PC-3 (cell line): Measurements from ENCODE around the gene IGSF3. TPM values are rescaled to one million over a fixed set of nuclear protein-coding genes. Genes with fewer than 3 reads are reported as not detected.

Source experiments
- ATAC-seq: fragments of 200-7000 bp; cut with Tn5 transposase; 2 replicates; pipeline ENCODE4 v1.9.1; 2020; ENCODE audit warnings: mild to moderate bottlenecking, moderate library complexity
- BruUV-seq: library from RNA; stranded (reverse); fragments of 400-500 nt; replicated peaks from 2 replicates; lab custom pipeline; 2021; lab: Mats Ljungman, UMichigan
- CTCF ChIA-PET: fragments of 300-600 bp; sonication (Branson Sonifier 250); formaldehyde crosslinking; loops from one replicate; lab custom pipeline; 2022; ENCODE audit warnings: antibody characterized with exemption; lab: Charles Lee
- POLR2A ChIA-PET: fragments of 300-600 bp; sonication (Branson Sonifier 250); formaldehyde crosslinking; loops from one replicate; lab custom pipeline; 2022; ENCODE audit warnings: antibody characterized with exemption; ENCODE audit not compliant: unreplicated experiment; lab: Charles Lee
- DNase-seq: peaks from one replicate; pipeline ENCODE4 v3.0.0-alpha.2; 2015
- H2AFZ ChIP-seq: fragments of 300-600 bp; sonication (generic); 2 replicates; pipeline ENCODE4 v1.6.0; 2016; ENCODE audit warnings: antibody characterized with exemption, low read length
- H3F3A ChIP-seq: fragments of 300-600 bp; sonication (generic); one replicate; pipeline ENCODE4 v1.6.0; 2017; ENCODE audit warnings: antibody characterized with exemption, low read length, control low read depth, mild to moderate bottlenecking; ENCODE audit not compliant: unreplicated experiment
- H3K27ac ChIP-seq: fragments of 300-600 bp; sonication (generic); 2 replicates; pipeline ENCODE4 v1.5.1; 2016; ENCODE audit warnings: mild to moderate bottlenecking, low read length
- H3K27me3 ChIP-seq: fragments of 300-600 bp; sonication (generic); 2 replicates; pipeline ENCODE4 v1.6.1; 2016; ENCODE audit warnings: low read length, mixed read lengths
- H3K36me3 ChIP-seq: fragments of 300-600 bp; sonication (generic); 2 replicates; pipeline ENCODE4 v1.6.1; 2016; ENCODE audit warnings: low read depth, mixed run types, low read length, mixed read lengths
- H3K4me1 ChIP-seq: fragments of 300-600 bp; sonication (generic); 2 replicates; pipeline ENCODE4 v1.5.1; 2016; ENCODE audit warnings: low read length; ENCODE audit not compliant: insufficient read depth
- H3K4me2 ChIP-seq: fragments of 300-600 bp; sonication (generic); 2 replicates; pipeline ENCODE4 v1.6.0; 2016; ENCODE audit warnings: low read length
- H3K4me3 ChIP-seq: fragments of 300-600 bp; sonication (generic); 2 replicates; pipeline ENCODE4 v1.5.1; 2016; ENCODE audit warnings: mild to moderate bottlenecking, low read length, mixed read lengths
- H3K79me2 ChIP-seq: fragments of 300-600 bp; sonication (generic); 2 replicates; pipeline ENCODE4 v1.6.1; 2017; ENCODE audit warnings: low read length, mixed read lengths
- H3K9ac ChIP-seq: fragments of 300-600 bp; sonication (generic); 2 replicates; pipeline ENCODE4 v1.6.0; 2016; ENCODE audit warnings: mild to moderate bottlenecking, low read length
- H3K9me2 ChIP-seq: fragments of 300-600 bp; sonication (generic); replicated peaks from 2 replicates; pipeline ENCODE4 v1.6.1; 2016; ENCODE audit warnings: mixed run types, low read length, mixed read lengths
- H3K9me3 ChIP-seq: fragments of 300-600 bp; sonication (generic); 2 replicates; pipeline ENCODE4 v1.6.1; 2016; ENCODE audit warnings: low read length, mixed read lengths
- H4K20me1 ChIP-seq: fragments of 300-600 bp; sonication (generic); 2 replicates; pipeline ENCODE4 v1.6.1; 2016; ENCODE audit warnings: low read length, mixed read lengths
- EZH2 ChIP-seq: fragments of 300-600 bp; sonication (generic); IDR thresholded peaks from one replicate; pipeline ENCODE4 v1.6.1; 2017; ENCODE audit warnings: antibody characterized with exemption, mild to moderate bottlenecking, low read length; ENCODE audit not compliant: unreplicated experiment
- EZH2phosphoT487 ChIP-seq: fragments of 300-600 bp; sonication (generic); IDR thresholded peaks from 2 replicates; pipeline ENCODE4 v1.6.1; 2018; ENCODE audit warnings: mild to moderate bottlenecking, antibody characterized with exemption, low read length, borderline replicate concordance
- intact Hi-C: fragments of 100-400 bp; cut with micrococcal nuclease; formaldehyde crosslinking; loops from 2 replicates; pipeline ENCODE4 v1.9.0; 2023
- total RNA-seq: library from RNA; depleted of rRNA; stranded (reverse); fragments of >200 nt; gene quantifications from 2 replicates; pipeline ENCODE4 v1.2.3, GENCODE V29; 2014
- TF ChIP-seq, protein P1 (sequence below): fragments of 300-600 bp; sonication (generic); conservative IDR thresholded peaks from 2 replicates; pipeline ENCODE4 v1.5.1; 2017; ENCODE audit warnings: antibody characterized with exemption, low read depth, mild to moderate bottlenecking, low read length

IGSF3 gene
- total RNA-seq, 1 experiment from 2014 or later, result 15.5 TPM

DNA sequence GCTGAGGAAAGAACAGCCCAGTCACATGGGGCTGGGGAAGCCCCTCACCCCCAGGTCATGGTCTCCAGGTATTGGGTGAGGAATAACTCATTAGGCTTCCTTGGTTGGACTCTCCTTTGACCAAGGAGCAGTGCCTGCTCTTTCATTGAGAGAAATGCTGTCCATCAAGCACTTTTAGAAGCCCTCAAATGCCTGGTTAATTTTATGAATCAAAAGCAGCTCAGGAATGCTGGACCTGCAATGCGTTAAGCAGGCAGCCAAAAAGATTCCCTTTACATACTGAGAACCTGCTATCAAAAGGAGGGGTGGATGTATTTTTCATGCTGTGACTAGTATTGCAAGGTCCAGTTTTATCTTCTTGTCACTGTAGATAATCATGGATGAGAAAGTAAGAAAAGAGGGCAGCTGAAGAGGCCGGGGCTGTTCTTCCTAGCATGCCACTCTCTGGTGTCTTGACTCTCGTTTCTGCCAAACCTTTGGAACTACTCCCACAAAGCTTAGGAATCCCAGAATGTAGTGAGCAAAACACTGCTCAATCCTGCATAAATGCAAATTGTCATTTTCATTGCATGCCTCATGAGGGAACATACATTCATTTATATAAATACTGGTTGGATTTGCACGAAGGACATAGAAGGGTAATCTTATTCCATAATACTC, 94.6 kb downstream of the IGSF3 start:
- TF ChIP-seq, protein P1, sequence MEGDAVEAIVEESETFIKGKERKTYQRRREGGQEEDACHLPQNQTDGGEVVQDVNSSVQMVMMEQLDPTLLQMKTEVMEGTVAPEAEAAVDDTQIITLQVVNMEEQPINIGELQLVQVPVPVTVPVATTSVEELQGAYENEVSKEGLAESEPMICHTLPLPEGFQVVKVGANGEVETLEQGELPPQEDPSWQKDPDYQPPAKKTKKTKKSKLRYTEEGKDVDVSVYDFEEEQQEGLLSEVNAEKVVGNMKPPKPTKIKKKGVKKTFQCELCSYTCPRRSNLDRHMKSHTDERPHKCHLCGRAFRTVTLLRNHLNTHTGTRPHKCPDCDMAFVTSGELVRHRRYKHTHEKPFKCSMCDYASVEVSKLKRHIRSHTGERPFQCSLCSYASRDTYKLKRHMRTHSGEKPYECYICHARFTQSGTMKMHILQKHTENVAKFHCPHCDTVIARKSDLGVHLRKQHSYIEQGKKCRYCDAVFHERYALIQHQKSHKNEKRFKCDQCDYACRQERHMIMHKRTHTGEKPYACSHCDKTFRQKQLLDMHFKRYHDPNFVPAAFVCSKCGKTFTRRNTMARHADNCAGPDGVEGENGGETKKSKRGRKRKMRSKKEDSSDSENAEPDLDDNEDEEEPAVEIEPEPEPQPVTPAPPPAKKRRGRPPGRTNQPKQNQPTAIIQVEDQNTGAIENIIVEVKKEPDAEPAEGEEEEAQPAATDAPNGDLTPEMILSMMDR, result no peak
- TF ChIP-seq EZH2phosphoT487 (no peak), EZH2 (no peak)
- no peak overlapping the region for H2AFZ ChIP-seq
- H3K4me3 ChIP-seq, result no peak overlapping the region
- BruUV-seq, result no TSS peak
- ATAC-seq (no peak), DNase-seq (no peak)
- no peak overlapping the region for H3K27ac ChIP-seq
- peaks cover 22% of the 10 kb centered on the region for H3K79me2 ChIP-seq
- ChIA-PET POLR2A (no interaction called here), CTCF (no interaction called here)
- no peak overlapping the region for H3K4me2 ChIP-seq
- H3K9ac ChIP-seq, result no peak overlapping the region
- H3K9me2 ChIP-seq, result no peaks in the 10 kb centered on the region
- H3K27me3 ChIP-seq, result no peaks in the 10 kb centered on the region
- no peaks in the 10 kb centered on the region for H3F3A ChIP-seq
- H4K20me1 ChIP-seq, result peaks cover 16% of the 10 kb centered on the region; the same call in 1 of the 2 replicates
- intact Hi-C loops, result loop anchor here (5.0 to 10.0 kb wide), 4 partner anchors 162 to 362 kb away; partner anchors contain the start of gene PTGFRN
- peaks cover 53% of the 10 kb centered on the region for H3K4me1 ChIP-seq
- H3K36me3 ChIP-seq, result no peaks in the 10 kb centered on the region
- H3K9me3 ChIP-seq, result no peaks in the 10 kb centered on the region

GRCh38 chr1:116572099-116572498, 95.4 kb downstream of the IGSF3 start:
- H4K20me1 ChIP-seq, result peaks cover 17% of the 10 kb centered on the region; the same call in 1 of the 2 replicates

More at GRCh38 chr1:116572099-116572498, 95.4 kb downstream of the IGSF3 start:
- no peaks in the 10 kb centered on the region for H3K9me2 ChIP-seq
- peaks cover 30% of the 10 kb centered on the region for H3K79me2 ChIP-seq
- CTCF ChIA-PET, result no interaction called here
- no peak overlapping the region for H3K4me2 ChIP-seq
- no peak overlapping the region for H3K4me3 ChIP-seq
- BruUV-seq, result no TSS peak
- H3K27me3 ChIP-seq, result no peaks in the 10 kb centered on the region
- H2AFZ ChIP-seq, result no peak overlapping the region
- no peaks in the 10 kb centered on the region for H3K36me3 ChIP-seq
- intact Hi-C loops, result loop anchor here (5.0 to 10.0 kb wide), 4 partner anchors 163 to 363 kb away; partner anchors contain the start of gene PTGFRN
- POLR2A ChIA-PET, result no interaction called here
- no peak overlapping the region for H3K27ac ChIP-seq
- ATAC-seq, result no peak
- no peak overlapping the region for H3K9ac ChIP-seq
- H3K4me1 ChIP-seq, result peaks cover 53% of the 10 kb centered on the region
- H3K9me3 ChIP-seq, result no peaks in the 10 kb centered on the region
- no peaks in the 10 kb centered on the region for H3F3A ChIP-seq
- TF ChIP-seq EZH2, result no peak
- no peak for TF ChIP-seq EZH2phosphoT487
- TF ChIP-seq, protein P1, result no peak
- DNase-seq, result no peak
